DMS79 treated with DMSO at 0.1 percent for 48 hours (cell line): ENCODE data around the gene ARFGAP2.
A peak's percentile ranks its signal among the peaks of the same experiment; 100 is the strongest.

Experiments used
- DNase-seq: peaks from one replicate; lab custom pipeline; 2025; lab: John Stamatoyannopoulos, UW

Gene ARFGAP2

DNA sequence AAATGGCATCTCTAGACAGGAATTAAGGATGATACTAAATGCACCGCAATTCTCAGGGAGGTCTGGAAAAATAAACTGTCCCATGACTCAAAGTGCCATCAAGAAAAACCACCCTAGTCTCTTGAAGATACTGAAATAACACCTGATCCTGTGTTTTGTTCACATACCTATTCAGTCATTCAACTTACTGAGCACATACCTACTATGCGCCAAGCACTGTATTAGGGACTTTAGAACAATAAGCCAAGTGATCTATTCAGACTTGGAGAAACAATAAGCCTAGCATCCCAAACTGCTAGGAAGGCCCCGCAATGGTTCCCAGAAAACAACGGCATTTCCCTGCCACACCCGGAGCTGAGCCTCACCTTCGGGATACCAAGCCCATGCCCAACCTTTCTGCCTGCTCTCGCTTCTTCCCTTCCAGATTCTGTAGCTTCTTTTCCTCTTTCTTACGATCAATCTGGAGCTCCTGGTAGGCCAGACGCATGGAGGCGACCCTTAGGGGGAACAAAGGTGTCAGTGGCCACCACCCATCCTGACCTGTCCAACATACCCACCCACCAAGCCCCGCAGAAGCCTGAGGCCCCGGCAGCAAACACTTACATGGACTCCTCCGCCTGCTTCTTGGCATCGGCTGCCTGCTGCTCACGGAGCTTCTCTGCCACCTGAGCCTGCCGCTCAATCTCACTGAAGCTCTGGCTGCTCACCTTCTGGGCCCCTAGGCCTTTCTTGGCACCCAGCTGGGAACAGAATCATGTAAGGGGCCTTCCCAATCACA is 5.4 kb downstream of the ARFGAP2 start:
- no peak for DNase-seq

DNA sequence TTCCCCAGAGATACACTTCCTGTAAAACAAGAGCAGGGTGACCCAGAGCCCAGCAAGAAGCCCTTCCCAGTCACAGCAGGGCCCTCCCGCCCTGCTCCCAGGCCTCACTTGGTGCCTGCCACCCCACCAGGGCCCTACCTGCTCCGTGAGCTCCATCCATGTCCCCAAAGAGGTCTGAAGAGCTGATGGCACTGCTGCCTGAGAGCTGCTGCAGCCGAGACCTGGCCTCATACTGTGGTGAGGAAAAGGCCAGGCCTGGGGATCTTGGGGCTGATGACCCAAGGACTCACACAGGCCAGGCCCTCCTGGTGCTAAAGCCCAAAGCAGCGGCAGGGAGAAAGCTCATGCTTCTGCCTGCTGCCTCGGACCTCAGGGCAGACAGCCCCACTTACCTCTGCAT is 10.3 kb downstream of the ARFGAP2 start:
- no peak for DNase-seq

- no peak for DNase-seq
These were observed 11.3 kb downstream of the ARFGAP2 start for GRCh38 chr11:47165253-47165840.

DNA sequence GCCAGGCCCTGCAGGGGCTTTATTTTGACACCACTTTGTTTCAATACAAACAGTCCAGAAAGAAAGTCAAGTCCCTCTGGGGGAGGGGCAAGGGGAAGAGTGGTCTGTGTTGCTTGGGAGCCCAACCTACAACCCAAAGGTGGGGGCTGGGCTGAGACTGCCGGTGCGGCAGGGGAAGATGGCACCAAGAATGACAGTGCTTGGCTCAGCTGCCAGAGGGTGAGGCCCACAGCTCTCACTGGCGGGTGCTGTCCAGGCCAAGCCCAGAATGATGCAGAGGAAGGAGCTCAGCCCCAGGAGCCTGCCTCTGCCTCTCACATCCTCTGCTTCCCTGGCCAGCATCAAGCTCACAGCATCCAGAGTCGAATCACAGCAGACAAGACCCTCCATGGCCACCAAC is 12.4 kb downstream of the ARFGAP2 start:
- no peak for DNase-seq

- no peak for DNase-seq
These were observed 12.8 kb downstream of the ARFGAP2 start for GRCh38 chr11:47163898-47164297.

DNA sequence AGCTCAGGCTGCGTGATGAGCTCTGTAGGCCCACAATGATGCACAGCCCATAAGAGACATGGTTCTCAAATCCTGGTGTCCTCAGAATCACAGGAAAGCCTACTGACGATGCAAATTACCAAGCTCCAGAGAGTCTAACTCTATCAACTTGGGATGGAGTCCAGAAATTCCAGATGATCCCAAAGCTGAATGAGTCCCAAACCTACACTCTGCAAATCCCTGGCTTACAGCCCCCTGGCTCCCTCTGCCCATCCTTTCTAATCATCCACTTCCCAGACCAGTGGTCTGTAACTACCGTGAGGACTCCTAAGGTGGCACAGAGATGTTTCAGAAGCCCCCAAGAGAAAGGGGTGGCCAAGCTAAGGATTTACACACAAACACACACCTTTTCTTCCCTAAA is 13.5 kb downstream of the ARFGAP2 start:
- no peak for DNase-seq

- no peak for DNase-seq
These were observed 14.3 kb downstream of the ARFGAP2 start for GRCh38 chr11:47162426-47162825.

DNA sequence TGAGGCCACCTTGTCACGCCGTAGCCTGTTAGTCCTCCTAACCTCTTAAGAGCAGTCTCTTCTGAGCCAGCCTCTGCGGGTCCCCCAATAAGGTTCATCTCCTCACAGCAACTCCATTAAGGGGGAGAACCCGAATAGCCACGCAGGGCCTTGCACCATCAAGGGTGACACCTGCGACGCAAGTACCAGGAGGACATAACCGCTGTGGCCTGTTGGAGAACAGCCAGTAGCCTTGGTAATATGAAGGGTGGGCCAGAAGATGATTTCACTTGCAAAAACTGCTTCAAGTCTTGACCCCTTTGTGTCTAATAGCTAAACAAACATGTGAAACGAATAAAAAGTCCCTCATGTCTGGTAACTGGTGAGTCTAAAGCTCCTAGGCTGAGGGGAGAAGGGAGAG is 14.8 kb downstream of the ARFGAP2 start:
- no peak for DNase-seq

- DNase-seq = peak; percentile 24
These were observed 15.4 kb downstream of the ARFGAP2 start for GRCh38 chr11:47161134-47161854.

GRCh38 chr11:47160753-47161133 is 15.9 kb downstream of the ARFGAP2 start:
- DNase-seq = no peak

- DNase-seq = no peak
These were observed 18.4 kb downstream of the ARFGAP2 start for GRCh38 chr11:47158242-47158641.

DNA sequence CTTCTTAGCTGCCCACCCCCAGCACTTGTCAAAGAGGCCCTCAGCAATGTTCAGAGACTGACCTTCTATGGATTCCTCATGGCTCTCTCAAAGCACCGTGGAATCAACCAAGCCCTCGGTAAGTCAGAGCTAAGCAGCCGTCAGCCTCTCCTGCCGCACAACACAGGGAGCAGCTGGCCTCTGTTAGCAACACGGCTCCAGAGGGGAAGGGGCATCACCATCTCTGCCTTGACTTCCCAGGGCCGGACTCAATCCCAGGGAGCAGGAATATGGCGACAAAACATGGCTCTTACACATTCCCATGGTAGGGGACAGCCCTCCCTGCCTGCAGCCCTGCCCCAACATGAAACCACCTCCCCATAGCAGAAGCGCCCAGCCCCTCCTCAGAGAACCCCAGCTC is 18.9 kb downstream of the ARFGAP2 start:
- no peak for DNase-seq

GRCh38 chr11:47156951-47157350 is 19.7 kb downstream of the ARFGAP2 start:
- no peak for DNase-seq

- no peak for DNase-seq
These were observed 20.3 kb downstream of the ARFGAP2 start for GRCh38 chr11:47156333-47156732.

DNA sequence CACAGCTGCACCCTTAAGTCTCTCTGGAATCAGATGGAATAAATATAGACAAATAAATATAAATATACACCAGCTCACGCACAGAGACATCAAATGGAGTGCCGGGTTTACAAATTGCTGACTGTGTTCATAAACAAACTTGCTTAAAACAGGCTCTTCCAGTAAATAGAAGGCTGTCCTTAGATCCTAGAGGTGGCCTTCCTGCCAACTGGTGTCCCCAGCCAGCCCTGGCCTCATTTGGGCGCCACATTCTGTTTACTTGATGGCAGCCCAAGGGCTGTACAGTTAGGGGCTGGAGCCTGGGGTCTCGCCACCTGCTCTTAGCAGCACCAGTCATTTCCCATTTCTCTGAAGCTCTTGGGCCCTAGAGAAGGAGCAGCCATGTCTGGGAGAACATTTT is 20.8 kb downstream of the ARFGAP2 start:
- DNase-seq = no peak

DNA sequence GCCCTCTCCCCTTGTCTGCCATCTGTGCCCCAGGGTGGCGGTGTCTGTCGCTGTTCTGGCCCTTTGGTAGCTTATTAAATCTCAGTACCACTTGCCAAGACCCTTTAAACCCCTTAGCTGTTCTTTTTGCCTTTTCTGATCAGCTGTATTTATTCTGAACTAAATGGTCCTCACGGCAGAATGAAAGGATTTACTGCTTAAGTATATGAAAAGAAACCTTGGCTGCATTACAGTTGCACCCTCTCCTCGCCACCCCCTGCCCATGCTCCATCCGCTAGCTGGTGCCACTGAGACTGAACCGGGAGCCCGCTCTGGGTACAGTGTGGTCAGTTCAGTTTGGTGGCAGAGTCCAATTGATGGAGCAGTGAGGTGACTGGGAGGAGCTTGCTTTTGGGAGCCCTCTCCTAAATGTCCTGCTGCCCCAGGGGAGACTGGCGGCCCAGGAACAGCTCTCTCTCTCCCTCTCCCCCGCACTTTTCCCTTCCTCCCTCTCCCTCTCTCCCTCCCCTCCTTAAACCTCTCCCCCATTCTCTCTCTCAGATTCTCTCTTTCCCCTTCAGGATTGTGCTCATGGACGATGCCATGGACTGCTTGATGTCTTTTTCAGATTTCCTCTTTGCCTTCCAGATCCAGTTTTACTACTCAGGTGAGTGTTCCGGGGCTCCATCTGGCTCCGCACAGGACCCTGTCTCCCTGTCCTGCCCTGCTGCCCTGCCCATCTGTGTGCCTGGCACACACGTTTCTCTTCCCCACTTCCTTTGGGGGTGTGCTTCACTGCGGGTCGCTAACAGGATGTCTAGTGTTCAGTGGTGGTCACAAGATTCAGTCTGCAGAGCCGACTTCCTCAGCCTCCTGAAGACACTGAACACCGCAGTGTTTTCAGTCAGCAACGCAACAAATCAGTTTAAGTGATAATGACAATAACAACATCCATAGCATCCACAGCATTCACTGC is 21.8 kb downstream of the ARFGAP2 start:
- no peak for DNase-seq

DNA sequence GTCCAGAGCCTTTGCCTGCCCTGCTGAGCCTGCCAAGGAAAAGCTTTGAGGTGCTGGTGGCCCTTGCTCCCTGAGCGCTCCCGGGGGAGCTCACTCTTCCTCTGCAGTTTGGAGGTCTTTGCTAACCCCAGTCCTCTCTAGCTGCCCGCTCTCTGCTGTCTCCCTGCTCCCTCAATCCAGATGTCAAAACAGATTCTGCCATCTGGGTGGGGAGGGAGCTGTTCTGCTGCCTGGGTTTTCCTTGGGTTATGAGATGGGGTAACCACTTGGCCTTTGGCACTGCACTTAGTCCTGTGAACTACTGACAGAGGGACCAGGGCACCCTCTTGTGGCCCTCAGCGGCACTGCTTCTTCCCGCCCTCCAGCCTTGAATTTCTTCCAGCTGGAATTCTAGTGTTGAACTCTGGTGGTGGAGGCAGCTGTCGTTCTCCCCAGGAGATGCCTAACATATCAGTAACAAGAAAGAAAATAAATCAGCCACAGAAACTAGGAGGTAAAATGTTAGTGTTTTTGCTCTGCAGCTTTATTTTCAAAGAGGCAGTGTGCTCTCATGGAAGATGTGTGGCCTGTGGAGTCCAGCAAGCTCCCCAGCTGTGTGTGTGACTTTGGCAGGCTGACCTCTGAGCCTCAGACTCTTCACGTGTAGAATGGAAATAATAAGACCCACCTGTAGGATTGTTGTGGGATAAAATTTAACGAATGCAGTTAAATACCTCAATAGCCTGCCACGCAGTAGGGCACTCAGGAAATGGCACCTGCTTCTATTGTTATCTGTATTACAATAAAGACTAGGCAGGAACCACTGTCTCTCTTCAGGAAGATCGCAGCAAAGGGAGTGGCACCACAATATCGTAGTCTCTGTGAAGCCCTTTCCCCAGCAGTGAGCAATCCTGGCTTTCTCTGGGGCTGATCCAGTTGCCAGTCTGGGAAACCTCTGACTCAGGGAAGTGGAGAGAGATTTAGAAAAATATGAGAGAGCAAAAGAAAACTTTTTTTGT is 23.4 kb downstream of the ARFGAP2 start:
- DNase-seq = peak; percentile 75

DNA sequence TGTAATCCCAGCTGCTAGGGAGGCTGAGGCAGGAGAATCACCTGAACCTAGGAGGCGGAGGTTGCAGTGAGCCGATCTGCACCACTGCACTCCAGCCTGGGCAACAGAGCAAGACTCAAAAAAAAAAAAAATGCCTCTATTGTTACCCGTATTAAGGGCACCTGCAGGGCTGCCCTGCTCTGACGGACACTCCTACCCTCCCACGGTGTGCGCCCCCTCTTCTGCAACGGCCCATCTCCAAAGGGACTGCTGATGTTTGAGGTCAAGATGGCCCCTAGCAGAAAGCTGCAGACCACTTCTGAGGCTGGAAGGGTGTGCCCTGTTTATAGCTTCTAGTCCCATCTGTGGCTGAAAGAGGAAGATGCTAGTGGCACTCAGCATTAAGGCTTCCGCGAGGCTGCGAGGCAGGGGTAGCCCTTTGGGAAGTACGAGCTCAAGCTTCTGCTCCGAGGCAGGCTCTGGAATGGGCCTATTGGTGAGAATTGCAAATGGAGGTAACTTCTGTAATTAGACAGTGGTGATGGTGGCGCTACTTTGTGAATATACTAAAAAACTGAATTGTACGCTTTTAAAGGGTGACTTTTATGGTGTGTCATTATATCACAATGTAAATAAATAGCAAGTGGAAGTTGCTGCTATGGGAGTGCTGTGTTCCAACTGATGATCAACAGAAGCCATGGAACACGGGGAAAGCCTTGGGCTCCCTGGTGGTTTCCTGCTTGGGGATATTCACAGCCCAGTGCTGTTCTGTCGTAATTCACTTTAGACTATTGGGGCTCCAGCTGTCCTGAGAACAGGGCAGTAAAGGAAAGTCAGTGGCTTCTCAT is 24.3 kb downstream of the ARFGAP2 start:
- no peak for DNase-seq

GRCh38 chr11:47149782-47150181 is 26.9 kb downstream of the ARFGAP2 start:
- no peak for DNase-seq
